ENCODE measurements around the gene DNER. TPM values are rescaled to one million over a fixed set of nuclear protein-coding genes. Genes with fewer than 3 reads are reported as not detected.

The DNER gene
- polyA plus RNA-seq, 1 experiment: not detected

DNA sequence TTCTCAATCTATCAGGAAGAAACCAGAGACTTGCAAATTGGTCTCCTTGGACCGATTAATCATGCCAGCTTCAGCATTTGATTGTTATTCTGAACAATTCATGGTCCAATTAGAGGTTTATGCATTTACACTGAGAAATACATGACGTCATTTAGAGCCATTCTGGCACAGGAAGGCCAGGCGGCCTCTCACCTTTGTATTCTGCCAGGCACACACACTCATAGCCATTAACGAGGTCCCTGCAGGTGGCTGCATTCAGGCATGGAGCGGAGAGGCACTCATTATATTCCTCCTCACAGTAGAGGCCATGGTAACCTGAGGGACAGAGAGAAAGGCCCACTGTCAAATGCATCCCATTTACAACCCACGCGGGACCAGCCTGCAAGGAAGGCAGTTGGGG, 296.4 kb downstream of the DNER start:
- ChIA-PET CTCF (interaction anchor here (0.6 to 2.3 kb wide), 4 partner anchors 13 to 36 kb away, joined by 4 to 12 read pairs (median 4); no protein-coding TSS in a partner anchor), POLR2A (no interaction called here)
- Histone ChIP-seq H3K4me3 (ENCODE audit: low read depth, low read length) (no peak overlapping the region), H3K27me3 (ENCODE audit: control insufficient read depth, insufficient read depth, low read length) (no peaks in the 10 kb centered on the region), H3K27ac (ENCODE audit: low read depth, low read length) (no peak overlapping the region), H3K9me3 (ENCODE audit: control insufficient read depth, insufficient read depth, low read length) (peaks cover 6% of the 10 kb centered on the region; the same call in 1 of the 2 replicates)
- TF ChIP-seq, protein P1, sequence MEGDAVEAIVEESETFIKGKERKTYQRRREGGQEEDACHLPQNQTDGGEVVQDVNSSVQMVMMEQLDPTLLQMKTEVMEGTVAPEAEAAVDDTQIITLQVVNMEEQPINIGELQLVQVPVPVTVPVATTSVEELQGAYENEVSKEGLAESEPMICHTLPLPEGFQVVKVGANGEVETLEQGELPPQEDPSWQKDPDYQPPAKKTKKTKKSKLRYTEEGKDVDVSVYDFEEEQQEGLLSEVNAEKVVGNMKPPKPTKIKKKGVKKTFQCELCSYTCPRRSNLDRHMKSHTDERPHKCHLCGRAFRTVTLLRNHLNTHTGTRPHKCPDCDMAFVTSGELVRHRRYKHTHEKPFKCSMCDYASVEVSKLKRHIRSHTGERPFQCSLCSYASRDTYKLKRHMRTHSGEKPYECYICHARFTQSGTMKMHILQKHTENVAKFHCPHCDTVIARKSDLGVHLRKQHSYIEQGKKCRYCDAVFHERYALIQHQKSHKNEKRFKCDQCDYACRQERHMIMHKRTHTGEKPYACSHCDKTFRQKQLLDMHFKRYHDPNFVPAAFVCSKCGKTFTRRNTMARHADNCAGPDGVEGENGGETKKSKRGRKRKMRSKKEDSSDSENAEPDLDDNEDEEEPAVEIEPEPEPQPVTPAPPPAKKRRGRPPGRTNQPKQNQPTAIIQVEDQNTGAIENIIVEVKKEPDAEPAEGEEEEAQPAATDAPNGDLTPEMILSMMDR (IDR thresholded peaks at IDR 0.05; ENCODE audit: low read depth, low read length): no peak
- no peak for DNase-seq (ENCODE audit: low read depth, low spot score)

- POLR2A ChIA-PET: no interaction called here
- Histone ChIP-seq H3K4me3 (ENCODE audit: low read depth, low read length) (no peak overlapping the region), H3K9me3 (ENCODE audit: control insufficient read depth, insufficient read depth, low read length) (peaks cover 6% of the 10 kb centered on the region; the same call in 1 of the 2 replicates), H3K27ac (ENCODE audit: low read depth, low read length) (no peak overlapping the region), H3K27me3 (ENCODE audit: control insufficient read depth, insufficient read depth, low read length) (no peaks in the 10 kb centered on the region)
- TF ChIP-seq, protein P1 (IDR thresholded peaks at IDR 0.05; ENCODE audit: low read depth, low read length): no peak
- CTCF ChIA-PET: interaction anchor here (2.3 kb wide), 1 partner anchor 14 kb away, joined by 12 read pairs; no protein-coding TSS in a partner anchor
- DNase-seq (ENCODE audit: low read depth, low spot score): no peak
These were observed 297.2 kb downstream of the DNER start for GRCh38 chr2:229417176-229417575.

DNA sequence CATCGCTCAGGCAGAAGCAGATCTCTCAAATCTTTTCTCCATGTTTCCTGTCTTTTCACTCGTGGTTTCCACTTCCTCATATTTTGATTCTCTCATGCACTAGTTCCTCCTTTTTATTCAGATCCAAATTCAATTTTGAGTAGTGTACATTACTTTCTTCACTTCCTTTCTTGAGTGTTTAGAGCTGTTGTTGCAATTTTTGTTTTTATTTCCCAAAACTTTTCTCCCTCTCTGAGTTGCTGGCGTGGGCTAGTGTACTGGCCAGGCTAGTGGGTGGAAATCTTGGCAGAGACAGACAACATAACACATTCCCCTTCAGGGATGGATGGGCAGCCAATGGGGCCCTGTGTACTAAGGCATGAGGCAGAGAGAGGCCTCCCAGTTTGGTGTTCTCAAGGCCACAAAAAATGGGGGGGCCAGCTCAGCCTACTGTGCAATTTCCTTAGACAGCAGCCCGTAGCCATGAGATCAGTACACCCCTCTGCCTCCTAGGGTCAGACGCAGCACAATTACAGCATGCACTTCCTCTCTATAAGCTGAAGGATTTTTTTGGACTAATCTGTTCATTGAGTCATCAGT, 298.1 kb downstream of the DNER start:
- POLR2A ChIA-PET: no interaction called here
- H3K9me3 ChIP-seq (ENCODE audit: control insufficient read depth, insufficient read depth, low read length): peaks cover 6% of the 10 kb centered on the region; the same call in 1 of the 2 replicates
- H3K4me3 ChIP-seq (ENCODE audit: low read depth, low read length): no peak overlapping the region
- DNase-seq (ENCODE audit: low read depth, low spot score): no peak
- TF ChIP-seq, protein P1 (IDR thresholded peaks at IDR 0.05; ENCODE audit: low read depth, low read length): no peak
- CTCF ChIA-PET: interaction anchor here (2.3 kb wide), 1 partner anchor 15 kb away, joined by 12 read pairs; no protein-coding TSS in a partner anchor
- H3K27ac ChIP-seq (ENCODE audit: low read depth, low read length): peak overlapping the region; percentile 1
- no peaks in the 10 kb centered on the region for H3K27me3 ChIP-seq (ENCODE audit: control insufficient read depth, insufficient read depth, low read length)

- ChIA-PET POLR2A (no interaction called here), CTCF (no interaction called here)
- no peak for DNase-seq (ENCODE audit: low read depth, low spot score)
- TF ChIP-seq, protein P1 (IDR thresholded peaks at IDR 0.05; ENCODE audit: low read depth, low read length): no peak
- Histone ChIP-seq H3K27ac (ENCODE audit: low read depth, low read length) (no peak overlapping the region), H3K4me3 (ENCODE audit: low read depth, low read length) (no peak overlapping the region), H3K9me3 (ENCODE audit: control insufficient read depth, insufficient read depth, low read length) (peaks cover 6% of the 10 kb centered on the region; the same call in 1 of the 2 replicates), H3K27me3 (ENCODE audit: control insufficient read depth, insufficient read depth, low read length) (no peaks in the 10 kb centered on the region)
These were observed 299.7 kb downstream of the DNER start for GRCh38 chr2:229414631-229415030.

GRCh38 chr2:229412686-229413085, 301.7 kb downstream of the DNER start:
- no peak for DNase-seq (ENCODE audit: low read depth, low spot score)
- Histone ChIP-seq H3K27ac (ENCODE audit: low read depth, low read length) (no peak overlapping the region), H3K4me3 (ENCODE audit: low read depth, low read length) (no peak overlapping the region), H3K9me3 (ENCODE audit: control insufficient read depth, insufficient read depth, low read length) (peaks cover 6% of the 10 kb centered on the region; the same call in 1 of the 2 replicates), H3K27me3 (ENCODE audit: control insufficient read depth, insufficient read depth, low read length) (no peaks in the 10 kb centered on the region)
- ChIA-PET POLR2A (no interaction called here), CTCF (no interaction called here)
- TF ChIP-seq, protein P1 (IDR thresholded peaks at IDR 0.05; ENCODE audit: low read depth, low read length): no peak
